Activated CD4-positive, alpha-beta T cell treated with anti-CD3 and anti-CD28 coated beads, Interleukin-2, amount 10 ng/mL, durations not matched to agents 24 days and 14 days (primary cell): ENCODE data around the gene TAF5L. TPM values are rescaled to one million over a fixed set of nuclear protein-coding genes. Genes with fewer than 3 reads are reported as not detected.

Experiments
- DNase-seq: peaks from one replicate; pipeline ENCODE4 v3.0.0; 2022
- H3K27ac Mint-ChIP-seq: one replicate; pipeline ENCODE4 v1.8.0; 2022; ENCODE audit warnings: mild to moderate bottlenecking, mixed read lengths
- H3K27me3 Mint-ChIP-seq: one replicate; pipeline ENCODE4 v1.8.0; 2022; ENCODE audit warnings: mixed read lengths
- H3K36me3 Mint-ChIP-seq: one replicate; pipeline ENCODE4 v1.8.0; 2022; ENCODE audit warnings: low read depth, mild to moderate bottlenecking, mixed read lengths
- H3K4me1 Mint-ChIP-seq: one replicate; pipeline ENCODE4 v1.8.0; 2021; ENCODE audit warnings: mixed read lengths
- H3K4me3 Mint-ChIP-seq: one replicate; pipeline ENCODE4 v1.8.0; 2022; ENCODE audit warnings: mild to moderate bottlenecking, moderate library complexity, mixed read lengths
- H3K9me3 Mint-ChIP-seq: one replicate; pipeline ENCODE4 v1.8.0; 2021; ENCODE audit warnings: mixed read lengths
- intact Hi-C: fragments of 100-400 bp; cut with micrococcal nuclease; formaldehyde crosslinking; loops from one replicate; pipeline ENCODE4 v1.15.1; 2023
- total RNA-seq: library from RNA; stranded (reverse); gene quantifications from 2 replicates; pipeline ENCODE4 v1.2.3, GENCODE V29; 2022

The TAF5L gene
- total RNA-seq, 1 donor from 2014 or later = 29.7 TPM

GRCh38 chr1:229582715-229583114 is 43.2 kb downstream of the TAF5L start:
- intact Hi-C loops = no loop called here
- Mint-ChIP-seq H3K27ac (no peak overlapping the region), H3K36me3 (no peaks in the 10 kb centered on the region), H3K4me1 (peaks cover 10% of the 10 kb centered on the region), H3K9me3 (no peaks in the 10 kb centered on the region), H3K4me3 (no peak overlapping the region), H3K27me3 (peaks cover 16% of the 10 kb centered on the region)
- no peak for DNase-seq

GRCh38 chr1:229582011-229582694 is 43.8 kb downstream of the TAF5L start:
- Mint-ChIP-seq H3K4me1 (peaks cover 6% of the 10 kb centered on the region), H3K9me3 (no peaks in the 10 kb centered on the region), H3K27ac (no peak overlapping the region), H3K4me3 (no peak overlapping the region), H3K36me3 (no peaks in the 10 kb centered on the region), H3K27me3 (peaks cover 16% of the 10 kb centered on the region)
- no peak for DNase-seq
- intact Hi-C loops = no loop called here

- Mint-ChIP-seq H3K4me1 (peaks cover 5% of the 10 kb centered on the region), H3K27me3 (peaks cover 19% of the 10 kb centered on the region), H3K4me3 (no peak overlapping the region), H3K27ac (no peak overlapping the region), H3K9me3 (no peaks in the 10 kb centered on the region), H3K36me3 (no peaks in the 10 kb centered on the region)
- intact Hi-C loops = no loop called here
- no peak for DNase-seq
Measured at GRCh38 chr1:229581485-229581884, 44.4 kb downstream of the TAF5L start.

GRCh38 chr1:229579059-229579673 is 46.8 kb downstream of the TAF5L start:
- Mint-ChIP-seq H3K27ac (no peak overlapping the region), H3K36me3 (no peaks in the 10 kb centered on the region)

GRCh38 chr1:229578168-229579058 is 47.5 kb downstream of the TAF5L start:
- Mint-ChIP-seq H3K4me3 (no peak overlapping the region), H3K36me3 (no peaks in the 10 kb centered on the region), H3K27ac (no peak overlapping the region)

More at GRCh38 chr1:229579059-229579673, 46.8 kb downstream of the TAF5L start:
- intact Hi-C loops = no loop called here
- no peak overlapping the region for H3K4me3 Mint-ChIP-seq
- peaks cover 19% of the 10 kb centered on the region for H3K27me3 Mint-ChIP-seq
- H3K4me1 Mint-ChIP-seq = peaks cover 5% of the 10 kb centered on the region
- H3K9me3 Mint-ChIP-seq = no peaks in the 10 kb centered on the region
- DNase-seq = no peak

GRCh38 chr1:229574679-229575442 is 51.1 kb downstream of the TAF5L start:
- no peaks in the 10 kb centered on the region for H3K36me3 Mint-ChIP-seq
- peaks cover 18% of the 10 kb centered on the region for H3K27me3 Mint-ChIP-seq
- no peaks in the 10 kb centered on the region for H3K9me3 Mint-ChIP-seq
- H3K4me3 Mint-ChIP-seq = no peak overlapping the region
- no peak overlapping the region for H3K27ac Mint-ChIP-seq
- H3K4me1 Mint-ChIP-seq = peaks cover 7% of the 10 kb centered on the region
- DNase-seq = no peak
- intact Hi-C loops = no loop called here

More at GRCh38 chr1:229578168-229579058, 47.5 kb downstream of the TAF5L start:
- Mint-ChIP-seq H3K27me3 (peaks cover 19% of the 10 kb centered on the region), H3K9me3 (no peaks in the 10 kb centered on the region), H3K4me1 (peaks cover 5% of the 10 kb centered on the region)
- intact Hi-C loops = no loop called here
- DNase-seq = no peak

GRCh38 chr1:229572286-229572685 is 53.6 kb downstream of the TAF5L start:
- Mint-ChIP-seq H3K36me3 (no peaks in the 10 kb centered on the region), H3K4me1 (peaks cover 2% of the 10 kb centered on the region), H3K9me3 (no peaks in the 10 kb centered on the region), H3K4me3 (no peak overlapping the region), H3K27me3 (peaks cover 7% of the 10 kb centered on the region), H3K27ac (no peak overlapping the region)
- intact Hi-C loops = no loop called here
- DNase-seq = no peak

GRCh38 chr1:229570891-229571516 is 54.9 kb downstream of the TAF5L start:
- Mint-ChIP-seq H3K4me1 (peaks cover 2% of the 10 kb centered on the region), H3K9me3 (no peaks in the 10 kb centered on the region), H3K27me3 (peaks cover 4% of the 10 kb centered on the region), H3K36me3 (no peaks in the 10 kb centered on the region), H3K27ac (no peak overlapping the region), H3K4me3 (no peak overlapping the region)
- intact Hi-C loops = no loop called here
- no peak for DNase-seq

GRCh38 chr1:229570305-229570704 is 55.6 kb downstream of the TAF5L start:
- H3K27me3 Mint-ChIP-seq = peaks cover 4% of the 10 kb centered on the region
- peaks cover 2% of the 10 kb centered on the region for H3K4me1 Mint-ChIP-seq
- intact Hi-C loops = no loop called here
- H3K36me3 Mint-ChIP-seq = no peaks in the 10 kb centered on the region
- no peak overlapping the region for H3K27ac Mint-ChIP-seq
- H3K9me3 Mint-ChIP-seq = no peaks in the 10 kb centered on the region
- DNase-seq = no peak
- no peak overlapping the region for H3K4me3 Mint-ChIP-seq

GRCh38 chr1:229567109-229567868 is 58.6 kb downstream of the TAF5L start:
- intact Hi-C loops = no loop called here
- Mint-ChIP-seq H3K36me3 (no peaks in the 10 kb centered on the region), H3K4me1 (peaks cover 2% of the 10 kb centered on the region), H3K27ac (no peak overlapping the region), H3K27me3 (peaks cover 4% of the 10 kb centered on the region), H3K9me3 (no peaks in the 10 kb centered on the region), H3K4me3 (no peak overlapping the region)
- no peak for DNase-seq

- Mint-ChIP-seq H3K4me3 (no peak overlapping the region), H3K27ac (no peak overlapping the region), H3K4me1 (peaks cover 3% of the 10 kb centered on the region)
Measured at GRCh38 chr1:229563701-229564100, 62.2 kb downstream of the TAF5L start.

GRCh38 chr1:229563241-229563640 is 62.7 kb downstream of the TAF5L start:
- Mint-ChIP-seq H3K36me3 (no peaks in the 10 kb centered on the region), H3K4me3 (no peak overlapping the region), H3K9me3 (no peaks in the 10 kb centered on the region), H3K4me1 (peaks cover 3% of the 10 kb centered on the region), H3K27me3 (peaks cover 1% of the 10 kb centered on the region), H3K27ac (no peak overlapping the region)
- intact Hi-C loops = no loop called here
- no peak for DNase-seq

More at GRCh38 chr1:229563701-229564100, 62.2 kb downstream of the TAF5L start:
- Mint-ChIP-seq H3K27me3 (peaks cover 1% of the 10 kb centered on the region), H3K9me3 (no peaks in the 10 kb centered on the region), H3K36me3 (no peaks in the 10 kb centered on the region)
- intact Hi-C loops = no loop called here
- no peak for DNase-seq
